ENCODE measurements around the gene SBF2. TPM values are rescaled to one million over a fixed set of nuclear protein-coding genes. Genes with fewer than 3 reads are reported as not detected.

The SBF2 gene
- total and polyA plus RNA-seq, 9 of the 15 experiments (the other 6 are each of a cell fraction or from before 2014, with no cell fraction given), result 0.80 to 9.5 (median 5.0) TPM

DNA sequence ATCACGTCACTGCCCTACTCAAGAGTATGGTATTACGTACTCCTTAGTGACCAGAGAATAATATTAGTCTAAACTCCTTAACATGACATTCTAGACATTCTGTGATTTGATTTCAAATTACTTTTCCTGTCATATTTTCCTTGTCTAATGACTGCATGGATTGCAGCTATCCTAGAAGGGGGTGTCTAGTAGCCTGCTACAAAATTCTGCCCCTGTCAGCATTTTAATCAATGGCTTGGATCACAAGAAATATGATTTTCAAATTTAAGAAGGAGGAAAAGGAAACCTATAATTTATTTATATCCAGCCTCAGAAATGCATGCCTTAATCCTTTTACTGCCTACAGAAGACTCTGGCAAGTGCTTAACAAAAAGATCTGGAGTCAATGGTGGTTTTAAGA lies 413.4 kb downstream of the SBF2 start (continued):
- TF ChIP-seq HDAC3 (IDR thresholded peaks at IDR 0.05; ENCODE audit: borderline replicate concordance, partially characterized antibody), result no peak
- TF ChIP-seq ZNF444 (CRISPR knock-in tag; IDR thresholded peaks at IDR 0.05), result no peak
- TF ChIP-seq ZNF316 (IDR thresholded peaks at IDR 0.05), result peak; percentile 66
- peak; percentile 84 for TF ChIP-seq MAFK (IDR thresholded peaks at IDR 0.05; ENCODE audit: low read length)
- no peak for TF ChIP-seq PATZ1 (CRISPR knock-in tag; IDR thresholded peaks at IDR 0.05; ENCODE audit: borderline replicate concordance)
- no peak for TF ChIP-seq CREBBP (IDR thresholded peaks at IDR 0.05; ENCODE audit: low read depth, low read length)
- peak; percentile 77 for TF ChIP-seq MAFF (IDR thresholded peaks at IDR 0.05; ENCODE audit: low read length)
- no peak for TF ChIP-seq TAF15 (IDR thresholded peaks at IDR 0.05; ENCODE audit: low read depth, low read length)

- in situ Hi-C loops (cut with MboI) (no loop called here), intact Hi-C loops (cut with micrococcal nuclease) (no loop called here)
- TF ChIP-seq, protein P1, sequence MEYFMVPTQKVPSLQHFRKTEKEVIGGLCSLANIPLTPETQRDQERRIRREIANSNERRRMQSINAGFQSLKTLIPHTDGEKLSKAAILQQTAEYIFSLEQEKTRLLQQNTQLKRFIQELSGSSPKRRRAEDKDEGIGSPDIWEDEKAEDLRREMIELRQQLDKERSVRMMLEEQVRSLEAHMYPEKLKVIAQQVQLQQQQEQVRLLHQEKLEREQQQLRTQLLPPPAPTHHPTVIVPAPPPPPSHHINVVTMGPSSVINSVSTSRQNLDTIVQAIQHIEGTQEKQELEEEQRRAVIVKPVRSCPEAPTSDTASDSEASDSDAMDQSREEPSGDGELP (CRISPR knock-in tag; IDR thresholded peaks at IDR 0.05; ENCODE audit: borderline replicate concordance), result no peak
- TF ChIP-seq ZNF316 (IDR thresholded peaks at IDR 0.05) (peak; percentile 40), MYC (IDR thresholded peaks at IDR 0.05; ENCODE audit: low read depth, low read length) (no peak), MYC (CRISPR knock-in tag; IDR thresholded peaks at IDR 0.05; ENCODE audit: borderline replicate concordance, low read depth) (no peak)
- Histone ChIP-seq H3K9me3 (replicated peaks; ENCODE audit: control insufficient read depth, insufficient read depth, low read depth, low read length) (no peaks in the 10 kb centered on the region), H4K20me1 (replicated peaks; ENCODE audit: control insufficient read depth, insufficient read depth, low read length) (no peaks in the 10 kb centered on the region), H3K4me1 (replicated peaks in 1 of 2; ENCODE audit: control insufficient read depth in 2 of 2, insufficient read depth in 2 of 2, low read length in 2 of 2) (peaks cover 0 to 4% of the 10 kb centered on the region in 2 experiments; a peak in 1 of 5 replicates), H3K9me1 (ENCODE audit: control insufficient read depth, insufficient read depth, low read length) (no peaks in the 10 kb centered on the region), H3K27ac (ENCODE audit: extremely low read depth, low read depth, low read length) (no peak overlapping the region), H3K79me2 (ENCODE audit: control insufficient read depth, insufficient read depth, low read length) (no peaks in the 10 kb centered on the region), H3K4me2 (ENCODE audit: insufficient read depth, low read length) (no peak overlapping the region), H2AFZ (ENCODE audit: low read depth, low read length) (no peak overlapping the region), H3K36me3 (ENCODE audit: control insufficient read depth, insufficient read depth, low read length) (no peaks in the 10 kb centered on the region), H3K9ac (ENCODE audit: insufficient read depth in 1 of 2, low read depth in 2 of 2, low read length in 2 of 2) (no peak overlapping the region), H3K4me3 (no peak overlapping the region), H3K27me3 (ENCODE audit: control insufficient read depth in 2 of 2, insufficient read depth in 2 of 2, low read length in 2 of 2) (peaks cover 0 to 4% of the 10 kb centered on the region in 2 experiments; a peak in 2 of 5 replicates)
- ATAC-seq (no peak), DNase-seq (ENCODE audit: extremely low read depth in 1 of 4, low spot score in 3 of 4) (no peak), FAIRE-seq (no peak)
- ChIA-PET POLR2A (interaction anchor here (1.0 kb wide), 1 partner anchor 10 kb away, joined by 5 read pairs; no protein-coding TSS in a partner anchor), CTCF (ENCODE audit: low intra/inter-chr PET ratio) (no interaction called here)
- WGBS (ENCODE audit: insufficient coverage, low coverage, missing lambda C conversion rate), result 16% methylated on average over 2 of the region's 2 CpGs
- no TSS peak for BruUV-seq (replicated peaks)
Observed at GRCh38 chr11:9878936-9879335, 415.1 kb downstream of the SBF2 start.
